Fibroblast of lung (primary cell): Measurements from ENCODE around the gene MAP4K1. TPM values are rescaled to one million over a fixed set of nuclear protein-coding genes. Genes with fewer than 3 reads are reported as not detected.
"Not testable (repeated sequence)": the region's sequence is repeated elsewhere in the genome, so short reads cannot be mapped to it uniquely, and the experiment has no call there.

Source experiments
- DNase-seq, 2 donors: peaks; one replicate each; pipeline versions ENCODE4 v3.0.0 to v3.0.0-alpha.2; 2010; ENCODE audit warnings: low read depth in 2 of 2
- H2AFZ ChIP-seq: 2 replicates; pipeline ENCODE4 v1.5.1; 2012; ENCODE audit warnings: low read length, control low read depth, inconsistent platforms
- H3K27ac ChIP-seq: 2 replicates; pipeline ENCODE4 v1.5.1; 2011; ENCODE audit warnings: low read length, control low read depth; ENCODE audit not compliant: insufficient read depth
- H3K27me3 ChIP-seq: 2 replicates; pipeline ENCODE4 v1.5.1; 2011; ENCODE audit warnings: mild to moderate bottlenecking, low read length; ENCODE audit not compliant: control insufficient read depth, insufficient read depth
- H3K36me3 ChIP-seq: 2 replicates; pipeline ENCODE4 v1.5.1; 2011; ENCODE audit warnings: low read length; ENCODE audit not compliant: control insufficient read depth, insufficient read depth
- H3K4me1 ChIP-seq: 2 replicates; pipeline ENCODE4 v1.5.1; 2011; ENCODE audit warnings: low read length; ENCODE audit not compliant: control insufficient read depth, insufficient read depth; ENCODE audit errors: extremely low read depth
- H3K4me2 ChIP-seq: 2 replicates; pipeline ENCODE4 v1.5.1; 2011; ENCODE audit warnings: low read length, control low read depth; ENCODE audit not compliant: insufficient read depth; ENCODE audit errors: extremely low read depth
- H3K4me3 ChIP-seq, 4 experiments: fragments of 200-600 bp in 1 of 4; sonication (generic) in 1 of 4; replicated peaks in 1 of 4; 2 replicates each; pipeline ENCODE4 v1.5.1; 2011 to 2016; ENCODE audit warnings: low read length in 4 of 4, low read depth in 3 of 4, mild to moderate bottlenecking in 3 of 4, control low read depth in 2 of 4, inconsistent platforms in 1 of 4, mixed read lengths in 1 of 4; ENCODE audit not compliant: insufficient read depth in 1 of 4; ENCODE audit errors: control extremely low read depth in 1 of 4
- H3K79me2 ChIP-seq: 2 replicates; pipeline ENCODE4 v1.5.1; 2012; ENCODE audit warnings: mild to moderate bottlenecking, low read length, inconsistent platforms; ENCODE audit not compliant: control insufficient read depth, insufficient read depth
- H3K9ac ChIP-seq: 2 replicates; pipeline ENCODE4 v1.5.1; 2011; ENCODE audit warnings: mild to moderate bottlenecking, low read length, control low read depth; ENCODE audit not compliant: insufficient read depth
- H3K9me3 ChIP-seq: 2 replicates; pipeline ENCODE4 v1.5.1; 2012; ENCODE audit warnings: low read depth, low read length; ENCODE audit not compliant: control insufficient read depth, insufficient read depth
- H4K20me1 ChIP-seq: 2 replicates; pipeline ENCODE4 v1.5.1; 2011; ENCODE audit warnings: low read length; ENCODE audit not compliant: control insufficient read depth, insufficient read depth; ENCODE audit errors: extremely low read depth
- CTCF ChIP-seq, 2 donors: IDR thresholded peaks in 1 of 2; conservative IDR thresholded peaks in 1 of 2; 1 replicate in 1 of 2; 2 replicates in 1 of 2; pipeline ENCODE4 v1.5.1; 2011 to 2012; ENCODE audit warnings: low read length in 2 of 2, control low read depth in 1 of 2, inconsistent platforms in 1 of 2, low read depth in 1 of 2, mild to moderate bottlenecking in 1 of 2
- EZH2 ChIP-seq: IDR thresholded peaks from 2 replicates; pipeline ENCODE4 v1.5.1; 2012; ENCODE audit warnings: low read length, control low read depth, mild to moderate bottlenecking; ENCODE audit errors: missing control alignments
- polyA plus RNA-seq, 2 donors: library from polyadenylated mRNA; depleted of rRNA in 1 of 2; stranded (reverse) in 1 of 2; unstranded in 1 of 2; fragments of >200 nt; gene quantifications; 2 replicates each; pipeline ENCODE4 v1.2.1, GENCODE V29; 2011 to 2012; ENCODE audit warnings: missing spikeins in 1 of 2
- total RNA-seq: library from RNA; depleted of rRNA; stranded (reverse); fragments of >200 nt; gene quantifications from 2 replicates; pipeline ENCODE4 v1.2.1, GENCODE V29; 2014

The MAP4K1 gene
- total and polyA plus RNA-seq, 2 donors (not counting 1 experiment from before 2014, with no cell fraction given), result 0.12 to 0.17 TPM

- Histone ChIP-seq H4K20me1 (no peaks in the 10 kb centered on the region), H3K4me1 (no peaks in the 10 kb centered on the region), H2AFZ (no peak overlapping the region), H3K9ac (no peak overlapping the region), H3K27me3 (no peaks in the 10 kb centered on the region), H3K4me2 (no peak overlapping the region), H3K79me2 (no peaks in the 10 kb centered on the region), H3K36me3 (no peaks in the 10 kb centered on the region), H3K9me3 (no peaks in the 10 kb centered on the region), H3K4me3 (no peak overlapping the region), H3K27ac (no peak overlapping the region)
- no peak for DNase-seq
- no peak for TF ChIP-seq CTCF (conservative IDR thresholded peaks at IDR 0.05 in 1 of 2, IDR thresholded peaks at IDR 0.05 in 1 of 2; ENCODE audit: low read depth in 1 of 2, low read length in 2 of 2)
- no peak for TF ChIP-seq EZH2
Measured at GRCh38 chr19:38606131-38606530, 11.6 kb downstream of the MAP4K1 start.

GRCh38 chr19:38602856-38603255 is 14.9 kb downstream of the MAP4K1 start:
- not testable (repeated sequence) for H3K4me1 ChIP-seq, H3K4me3 ChIP-seq, H3K4me2 ChIP-seq, H3K36me3 ChIP-seq, H3K27me3 ChIP-seq, H2AFZ ChIP-seq, H3K79me2 ChIP-seq, H4K20me1 ChIP-seq, H3K27ac ChIP-seq, H3K9ac ChIP-seq, DNase-seq, H3K9me3 ChIP-seq

- H4K20me1 ChIP-seq, result no peaks in the 10 kb centered on the region
- no peaks in the 10 kb centered on the region for H3K27me3 ChIP-seq
- no peak overlapping the region for H3K4me2 ChIP-seq
- no peaks in the 10 kb centered on the region for H3K36me3 ChIP-seq
- no peak overlapping the region for H3K4me3 ChIP-seq
- DNase-seq, result no peak
- no peak overlapping the region for H3K9ac ChIP-seq
- TF ChIP-seq CTCF (conservative IDR thresholded peaks at IDR 0.05 in 1 of 2, IDR thresholded peaks at IDR 0.05 in 1 of 2; ENCODE audit: low read depth in 1 of 2, low read length in 2 of 2), result no peak
- TF ChIP-seq EZH2, result no peak
- H3K27ac ChIP-seq, result no peak overlapping the region
- no peak overlapping the region for H2AFZ ChIP-seq
- H3K79me2 ChIP-seq, result no peaks in the 10 kb centered on the region
- no peaks in the 10 kb centered on the region for H3K9me3 ChIP-seq
- H3K4me1 ChIP-seq, result no peaks in the 10 kb centered on the region
Measured at GRCh38 chr19:38599722-38600121, 18.0 kb downstream of the MAP4K1 start.

- Histone ChIP-seq H3K4me2 (no peak overlapping the region), H3K4me1 (no peaks in the 10 kb centered on the region), H2AFZ (no peak overlapping the region), H3K36me3 (no peaks in the 10 kb centered on the region), H4K20me1 (no peaks in the 10 kb centered on the region), H3K4me3 (no peak overlapping the region), H3K27ac (no peak overlapping the region), H3K27me3 (no peaks in the 10 kb centered on the region), H3K79me2 (no peaks in the 10 kb centered on the region), H3K9me3 (no peaks in the 10 kb centered on the region), H3K9ac (no peak overlapping the region)
- DNase-seq, result no peak
- TF ChIP-seq EZH2 (no peak), CTCF (conservative IDR thresholded peaks at IDR 0.05 in 1 of 2, IDR thresholded peaks at IDR 0.05 in 1 of 2; ENCODE audit: low read depth in 1 of 2, low read length in 2 of 2) (no peak)
Measured at GRCh38 chr19:38597075-38597474, 20.7 kb downstream of the MAP4K1 start.
